Measurements from ENCODE around the gene SPIC. TPM values are rescaled to one million over a fixed set of nuclear protein-coding genes. Genes with fewer than 3 reads are reported as not detected.

The SPIC gene
- polyA plus RNA-seq, 2 of the 4 experiments (the other 2 are of a cell fraction), result not detected

- TF ChIP-seq CTCF (IDR thresholded peaks at IDR 0.05) (no peak), JUNB (IDR thresholded peaks at IDR 0.05) (no peak), HES2 (IDR thresholded peaks at IDR 0.05) (no peak), BCL3 (IDR thresholded peaks at IDR 0.05) (no peak)
Measured at GRCh38 chr12:101491329-101491728, 16.2 kb downstream of the SPIC start (continued).

- Histone ChIP-seq H3K9me3 (no peaks in the 10 kb centered on the region), H3K4me1 (no peaks in the 10 kb centered on the region), H3K4me3 (no peak overlapping the region), H3K4me2 (no peak overlapping the region), H3K27ac (no peak overlapping the region)
- FAIRE-seq (no peak), DNase-seq (ENCODE audit: low read depth in 1 of 2, low spot score in 1 of 2) (no peak), ATAC-seq (no peak)
- TF ChIP-seq TFCP2L1 (CRISPR knock-in tag; IDR thresholded peaks at IDR 0.05) (no peak), FOSB (CRISPR knock-in tag; IDR thresholded peaks at IDR 0.05) (no peak), CHD2 (IDR thresholded peaks at IDR 0.05; ENCODE audit: low read length, partially characterized antibody) (no peak), EHF (CRISPR knock-in tag; IDR thresholded peaks at IDR 0.05) (no peak), NR3C1 (IDR thresholded peaks at IDR 0.05) (no peak), FOSL2 (IDR thresholded peaks at IDR 0.05) (no peak), FOSL2 (CRISPR knock-in tag; IDR thresholded peaks at IDR 0.05) (no peak), CTCF (IDR thresholded peaks at IDR 0.05) (no peak), ATOH8 (CRISPR knock-in tag; IDR thresholded peaks at IDR 0.05; ENCODE audit: low read depth) (no peak), CEBPB (IDR thresholded peaks at IDR 0.05) (no peak), MAZ (IDR thresholded peaks at IDR 0.05; ENCODE audit: borderline replicate concordance, low read depth, low read length) (no peak), NFE2L2 (conservative IDR thresholded peaks at IDR 0.05; ENCODE audit: low read length) (no peak), RFX5 (IDR thresholded peaks at IDR 0.05) (no peak), ELK1 (IDR thresholded peaks at IDR 0.05; ENCODE audit: low read depth, low read length) (no peak)
- CTCF ChIA-PET, result no interaction called here
- 70% methylated on average over 1 of the region's 1 CpG for WGBS (ENCODE audit: missing lambda C conversion rate)
- POLR2A ChIA-PET, result no interaction called here
Measured at GRCh38 chr12:101493556-101493955, 18.4 kb downstream of the SPIC start.

- Histone ChIP-seq H3K4me1 (no peaks in the 10 kb centered on the region), H3K9me3 (no peaks in the 10 kb centered on the region), H3K27ac (no peak overlapping the region), H3K4me3 (no peak overlapping the region), H3K4me2 (no peak overlapping the region)
- 16% methylated on average over 3 of the region's 3 CpGs for WGBS (ENCODE audit: missing lambda C conversion rate)
- no peak for FAIRE-seq
- ATAC-seq, result no peak
- ChIA-PET CTCF (no interaction called here), POLR2A (no interaction called here)
- TF ChIP-seq SMC3 (IDR thresholded peaks at IDR 0.05) (no peak), CBX8 (IDR thresholded peaks at IDR 0.05) (no peak), NR3C1 (IDR thresholded peaks at IDR 0.05) (no peak), KDM5A (IDR thresholded peaks at IDR 0.05) (no peak), USF2 (IDR thresholded peaks at IDR 0.05) (no peak), FOXS1 (CRISPR knock-in tag; IDR thresholded peaks at IDR 0.05) (no peak), SREBF2 (IDR thresholded peaks at IDR 0.05) (no peak), HES2 (IDR thresholded peaks at IDR 0.05) (no peak), MAFK (IDR thresholded peaks at IDR 0.05; ENCODE audit: partially characterized antibody) (no peak), CTCF (IDR thresholded peaks at IDR 0.05) (no peak)
- no peak for DNase-seq (ENCODE audit: low read depth in 1 of 2, low spot score in 1 of 2)
Measured at GRCh38 chr12:101498252-101498651, 23.1 kb downstream of the SPIC start.
